Gastrocnemius medialis (tissue), 4 donors: ENCODE results near the gene SEC22A. TPM values are rescaled to one million over a fixed set of nuclear protein-coding genes. Genes with fewer than 3 reads are reported as not detected.

Experiments
- ATAC-seq, 2 donors: fragments of 150-250 bp; one replicate each; pipeline ENCODE4 v1.9.1; 2016
- DNase-seq, 2 donors: peaks; one replicate each; pipeline ENCODE4 v3.0.0-alpha.2; 2019
- H3K27ac ChIP-seq, 4 donors: fragments of 200-600 bp; sonication (generic); 1 replicate in 1 of 4; 2 replicates in 3 of 4; pipeline ENCODE4 v1.5.1; 2016 to 2018; ENCODE audit warnings: mild to moderate bottlenecking in 2 of 4, moderate library complexity in 1 of 4
- H3K27me3 ChIP-seq, 3 donors: fragments of 200-600 bp; sonication (generic) in 2 of 3; 1 replicate in 1 of 3; 2 replicates in 2 of 3; pipeline versions ENCODE4 v1.5.1 to v1.6.0; 2016 to 2019; ENCODE audit warnings: mild to moderate bottlenecking in 1 of 3, moderate library complexity in 1 of 3
- H3K36me3 ChIP-seq, 2 donors: fragments of 200-600 bp; sonication (generic) in 1 of 2; one replicate each; pipeline ENCODE4 v1.5.1; 2017 to 2018
- H3K4me1 ChIP-seq, 2 donors: fragments of 200-600 bp; sonication (generic) in 1 of 2; one replicate each; pipeline ENCODE4 v1.5.1; 2016 to 2017; ENCODE audit warnings: mild to moderate bottlenecking in 2 of 2
- H3K4me3 ChIP-seq, 4 donors: fragments of 200-600 bp; sonication (generic) in 3 of 4; 1 replicate in 1 of 4; 2 replicates in 3 of 4; pipeline ENCODE4 v1.5.1; 2016 to 2019; ENCODE audit warnings: mild to moderate bottlenecking in 2 of 4
- H3K9me3 ChIP-seq, 3 donors: fragments of 200-600 bp; sonication (generic) in 2 of 3; 1 replicate in 1 of 3; 2 replicates in 2 of 3; pipeline ENCODE4 v1.5.1; 2016 to 2019
- CTCF ChIP-seq, 5 experiments: fragments of 450-650 bp in 3 of 5; fragments of 200-600 bp in 2 of 5; sonication (generic) in 2 of 5; IDR thresholded peaks in 4 of 5; conservative IDR thresholded peaks in 1 of 5; 1 replicate in 4 of 5; 2 replicates in 1 of 5; pipeline ENCODE4 v1.5.1; 2016 to 2019; ENCODE audit warnings: antibody characterized with exemption in 5 of 5, mild to moderate bottlenecking in 3 of 5, moderate library complexity in 3 of 5
- POLR2A ChIP-seq, 2 donors: fragments of 450-650 bp; IDR thresholded peaks; one replicate each; pipeline ENCODE4 v1.6.1; 2017; ENCODE audit warnings: antibody characterized with exemption in 2 of 2, mild to moderate bottlenecking in 2 of 2, moderate library complexity in 2 of 2
- in situ Hi-C, 4 donors: fragments of 200-750 bp; cut with MboI; loops; one replicate each; pipeline versions ENCODE4 v1.15.0 to v1.8.0; 2017; ENCODE audit warnings: low sequenced_read_pairs in 4 of 4
- intact Hi-C: fragments of 100-400 bp; cut with DNase I; formaldehyde crosslinking; loops from one replicate; pipeline ENCODE4 v1.15.1; 2023; ENCODE audit warnings: low total_unique reads
- total RNA-seq, 4 donors: library from RNA; depleted of rRNA; stranded (reverse); fragments of >200 nt; gene quantifications; one replicate each; pipeline versions ENCODE4 v1.1.0 to v1.2.3, GENCODE V29; 2016

SEC22A gene
- total RNA-seq, 4 donors from 2014 or later: 13.8 to 22.6 (median 16.8) TPM

- no peaks in the 10 kb centered on the region for H3K4me1 ChIP-seq
- H3K27ac ChIP-seq: no peak overlapping the region
- no peak overlapping the region for H3K4me3 ChIP-seq
- ATAC-seq (no peak), DNase-seq (no peak)
- H3K9me3 ChIP-seq: no peaks in the 10 kb centered on the region
- TF ChIP-seq CTCF (IDR thresholded peaks at IDR 0.05 in 4 of 5, conservative IDR thresholded peaks at IDR 0.05 in 1 of 5): no peak
- no peak for TF ChIP-seq POLR2A (IDR thresholded peaks at IDR 0.05)
- in situ Hi-C loops: no loop called here
- H3K27me3 ChIP-seq: no peaks in the 10 kb centered on the region
- H3K36me3 ChIP-seq: peaks cover 0 to 3% of the 10 kb centered on the region in 2 donors
- intact Hi-C loops: no loop called here
Measured at GRCh38 chr3:123169492-123169929, 32.2 kb upstream of the SEC22A start.

DNA sequence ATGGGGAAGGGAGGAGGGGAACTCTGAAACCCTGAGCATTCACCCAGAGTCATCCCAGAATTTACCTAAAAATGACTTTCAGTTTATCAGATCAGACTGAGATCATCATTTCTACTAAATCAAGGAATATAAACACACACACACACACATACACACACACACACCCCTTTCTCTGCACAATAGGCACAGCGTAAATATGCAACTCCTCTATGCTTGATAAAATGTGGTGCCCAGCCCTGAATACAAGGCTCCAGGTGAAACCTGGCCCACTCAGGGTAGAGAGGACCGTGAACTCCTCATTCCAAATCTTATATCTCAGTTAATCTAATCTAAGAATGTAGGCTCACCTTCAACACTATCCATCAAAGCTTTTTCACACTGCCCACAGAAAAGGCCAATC is 31.8 kb upstream of the SEC22A start:
- H3K27ac ChIP-seq: no peak overlapping the region
- TF ChIP-seq POLR2A (IDR thresholded peaks at IDR 0.05): no peak
- TF ChIP-seq CTCF (IDR thresholded peaks at IDR 0.05 in 4 of 5, conservative IDR thresholded peaks at IDR 0.05 in 1 of 5): no peak
- intact Hi-C loops (no loop called here), in situ Hi-C loops (no loop called here)
- DNase-seq: no peak
- no peak overlapping the region for H3K4me3 ChIP-seq
- H3K4me1 ChIP-seq: no peaks in the 10 kb centered on the region
- ATAC-seq: no peak
- H3K9me3 ChIP-seq: no peaks in the 10 kb centered on the region
- no peaks in the 10 kb centered on the region for H3K36me3 ChIP-seq
- no peaks in the 10 kb centered on the region for H3K27me3 ChIP-seq

DNA sequence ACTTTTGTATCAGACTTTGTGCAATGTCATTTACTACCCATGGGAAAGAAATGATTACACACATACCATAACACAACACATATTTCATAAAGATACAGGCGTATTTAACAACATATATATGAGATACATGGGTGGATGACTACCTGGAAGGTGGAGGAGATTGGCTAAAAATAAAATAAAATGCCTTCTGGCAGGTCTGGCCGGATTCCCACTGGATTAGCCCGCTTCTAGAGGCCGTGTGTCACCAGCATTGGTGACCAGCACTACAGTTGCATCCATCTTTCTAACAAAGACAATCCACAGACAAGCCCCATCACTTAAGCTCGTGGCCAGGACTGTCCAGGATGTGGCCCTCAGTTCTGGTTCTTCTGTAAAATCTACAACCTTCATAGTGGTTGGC is 21.0 kb upstream of the SEC22A start:
- Histone ChIP-seq H3K27me3 (no peaks in the 10 kb centered on the region), H3K9me3 (no peaks in the 10 kb centered on the region), H3K4me1 (no peaks in the 10 kb centered on the region), H3K4me3 (no peak overlapping the region), H3K36me3 (no peaks in the 10 kb centered on the region), H3K27ac (no peak overlapping the region)
- DNase-seq: no peak
- intact Hi-C loops (loop anchor here (10.0 kb wide), 1 partner anchor 814 kb away; the partner anchor contains the start of gene ROPN1), in situ Hi-C loops (no loop called here)
- no peak for TF ChIP-seq POLR2A (IDR thresholded peaks at IDR 0.05)
- TF ChIP-seq CTCF (IDR thresholded peaks at IDR 0.05 in 4 of 5, conservative IDR thresholded peaks at IDR 0.05 in 1 of 5): no peak
- no peak for ATAC-seq

GRCh38 chr3:123186695-123187094 is 15.0 kb upstream of the SEC22A start:
- ATAC-seq: no peak
- no peak for TF ChIP-seq CTCF (IDR thresholded peaks at IDR 0.05 in 4 of 5, conservative IDR thresholded peaks at IDR 0.05 in 1 of 5)
- no peak for TF ChIP-seq POLR2A (IDR thresholded peaks at IDR 0.05)
- no peaks in the 10 kb centered on the region for H3K36me3 ChIP-seq
- H3K4me1 ChIP-seq: no peaks in the 10 kb centered on the region
- no peak overlapping the region for H3K27ac ChIP-seq
- H3K4me3 ChIP-seq: no peak overlapping the region
- DNase-seq: no peak
- no peaks in the 10 kb centered on the region for H3K27me3 ChIP-seq
- in situ Hi-C loops (no loop called here), intact Hi-C loops (loop anchor here (10.0 kb wide), 1 partner anchor 808 kb away; the partner anchor contains the start of gene ROPN1)
- no peaks in the 10 kb centered on the region for H3K9me3 ChIP-seq

DNA sequence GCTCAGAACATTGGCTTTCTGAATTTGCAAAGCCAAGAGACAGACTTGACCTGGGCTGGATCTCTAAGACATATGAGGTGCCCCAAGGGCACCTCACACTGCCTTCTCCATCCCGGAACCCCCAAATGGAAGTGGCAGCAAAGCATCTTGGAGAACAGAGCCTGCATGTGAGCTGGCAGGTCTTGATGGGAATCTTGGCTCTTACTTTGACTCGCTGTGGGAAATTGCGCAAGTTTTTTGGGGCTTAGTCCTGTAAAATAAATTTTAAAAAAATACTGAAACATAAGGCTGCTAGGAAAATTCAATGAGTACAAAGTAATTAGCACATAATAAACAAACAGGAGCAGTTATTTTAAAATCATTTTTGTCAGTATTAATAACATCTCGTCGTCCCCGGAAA is 13.7 kb upstream of the SEC22A start:
- no peak overlapping the region for H3K27ac ChIP-seq
- no peak overlapping the region for H3K4me3 ChIP-seq
- intact Hi-C loops: loop anchor here (10.0 kb wide), 1 partner anchor 807 kb away; the partner anchor contains the start of gene ROPN1
- DNase-seq: no peak
- in situ Hi-C loops: no loop called here
- TF ChIP-seq CTCF (IDR thresholded peaks at IDR 0.05 in 4 of 5, conservative IDR thresholded peaks at IDR 0.05 in 1 of 5) (no peak), POLR2A (IDR thresholded peaks at IDR 0.05) (no peak)
- no peaks in the 10 kb centered on the region for H3K4me1 ChIP-seq
- ATAC-seq: no peak
- H3K9me3 ChIP-seq: no peaks in the 10 kb centered on the region
- H3K36me3 ChIP-seq: no peaks in the 10 kb centered on the region
- H3K27me3 ChIP-seq: no peaks in the 10 kb centered on the region
